Liver (tissue), 9 donors: ENCODE results near the gene SLMAP. TPM values are rescaled to one million over a fixed set of nuclear protein-coding genes. Genes with fewer than 3 reads are reported as not detected.

Experiments used
- DNase-seq: peaks from one replicate; pipeline ENCODE4 v3.0.0-alpha.2; 2017; ENCODE audit warnings: low spot score
- H3K27ac ChIP-seq, 2 donors: one replicate each; pipeline ENCODE4 v1.7.0; 2013; ENCODE audit warnings: inconsistent platforms in 2 of 2, low read length in 2 of 2, control low read depth in 1 of 2, low read depth in 1 of 2, mild to moderate bottlenecking in 1 of 2
- H3K27me3 ChIP-seq, 4 donors: one replicate each; pipeline versions ENCODE4 v1.6.1 to v1.7.0; 2013; ENCODE audit warnings: low read length in 3 of 4, inconsistent platforms in 1 of 4, mild to moderate bottlenecking in 1 of 4, moderate library complexity in 1 of 4; ENCODE audit not compliant: control insufficient read depth in 4 of 4, insufficient read depth in 4 of 4
- H3K36me3 ChIP-seq, 4 donors: one replicate each; pipeline versions ENCODE4 v1.6.1 to v1.7.0; 2013; ENCODE audit warnings: low read length in 3 of 4, mild to moderate bottlenecking in 3 of 4, low read depth in 1 of 4, moderate library complexity in 1 of 4; ENCODE audit not compliant: control insufficient read depth in 4 of 4, insufficient read depth in 3 of 4
- H3K4me1 ChIP-seq, 4 donors: one replicate each; pipeline versions ENCODE4 v1.6.1 to v1.7.0; 2013; ENCODE audit warnings: low read length in 3 of 4, mild to moderate bottlenecking in 3 of 4, moderate library complexity in 1 of 4; ENCODE audit not compliant: control insufficient read depth in 4 of 4, insufficient read depth in 4 of 4
- H3K4me3 ChIP-seq, 3 donors: one replicate each; pipeline versions ENCODE4 v1.6.1 to v1.7.0; 2013; ENCODE audit warnings: low read length in 3 of 3, control low read depth in 1 of 3, low read depth in 1 of 3, mild to moderate bottlenecking in 1 of 3
- H3K9ac ChIP-seq, 2 donors: one replicate each; pipeline ENCODE4 v1.7.0; 2013; ENCODE audit warnings: low read length in 2 of 2, mild to moderate bottlenecking in 2 of 2, moderate library complexity in 2 of 2, control low read depth in 1 of 2, low read depth in 1 of 2
- H3K9me3 ChIP-seq, 4 donors: one replicate each; pipeline versions ENCODE4 v1.6.1 to v1.7.0; 2013; ENCODE audit warnings: low read length in 3 of 4; ENCODE audit not compliant: control insufficient read depth in 4 of 4
- ATF3 ChIP-seq: IDR thresholded peaks from 2 replicates; pipeline ENCODE4 v1.6.1; 2016; ENCODE audit warnings: antibody characterized with exemption
- CTCF ChIP-seq: fragments of 150-350 bp; IDR thresholded peaks from 2 replicates; pipeline ENCODE4 v1.5.1; 2017; ENCODE audit warnings: improper control_type of control experiment, low read depth, low read length; ENCODE audit not compliant: missing input control
- FOXA1 ChIP-seq: IDR thresholded peaks from 2 replicates; pipeline ENCODE4 v1.6.1; 2016; ENCODE audit warnings: antibody characterized with exemption
- FOXA2 ChIP-seq: IDR thresholded peaks from 2 replicates; pipeline ENCODE4 v1.6.1; 2016; ENCODE audit warnings: antibody characterized with exemption
- GABPA ChIP-seq, 2 donors: IDR thresholded peaks in 1 of 2; conservative IDR thresholded peaks in 1 of 2; 2 replicates each; pipeline ENCODE4 v1.6.1; 2016; ENCODE audit warnings: antibody characterized with exemption in 2 of 2, mild to moderate bottlenecking in 1 of 2, moderate library complexity in 1 of 2
- HNF4A ChIP-seq, 2 donors: conservative IDR thresholded peaks; 2 replicates each; pipeline ENCODE4 v1.6.1; 2016; ENCODE audit warnings: antibody characterized with exemption in 2 of 2, mild to moderate bottlenecking in 2 of 2
- HNF4G ChIP-seq: IDR thresholded peaks from 2 replicates; pipeline ENCODE4 v1.6.1; 2016; ENCODE audit warnings: antibody characterized with exemption
- MAX ChIP-seq: IDR thresholded peaks from 2 replicates; pipeline ENCODE4 v1.6.1; 2016; ENCODE audit warnings: antibody characterized with exemption
- NR2F2 ChIP-seq: IDR thresholded peaks from 2 replicates; pipeline ENCODE4 v1.6.1; 2016; ENCODE audit warnings: antibody characterized with exemption
- RAD21 ChIP-seq, 2 donors: IDR thresholded peaks; 2 replicates each; pipeline ENCODE4 v1.6.1; 2016; ENCODE audit warnings: antibody characterized with exemption in 2 of 2, mild to moderate bottlenecking in 2 of 2
- REST ChIP-seq: IDR thresholded peaks from 2 replicates; pipeline ENCODE4 v1.6.1; 2016; ENCODE audit warnings: antibody characterized with exemption, mild to moderate bottlenecking
- SP1 ChIP-seq: IDR thresholded peaks from 2 replicates; pipeline ENCODE4 v1.6.1; 2018; ENCODE audit warnings: antibody characterized with exemption, mild to moderate bottlenecking
- TAF1 ChIP-seq: conservative IDR thresholded peaks from 2 replicates; pipeline ENCODE4 v1.6.1; 2016; ENCODE audit warnings: antibody characterized with exemption, mild to moderate bottlenecking
- YY1 ChIP-seq: IDR thresholded peaks from 2 replicates; pipeline ENCODE4 v1.6.1; 2016; ENCODE audit warnings: antibody characterized with exemption, mild to moderate bottlenecking
- ZBTB33 ChIP-seq: IDR thresholded peaks from 2 replicates; pipeline ENCODE4 v1.6.1; 2016; ENCODE audit warnings: antibody characterized with exemption
- WGBS: extraction: QIAGEN DNeasy Blood & Tissue Kit; methylation state at CpG from one replicate; pipeline ENCODE4 v1.1.7; 2013; 5-methylcytosine and 5-hydroxymethylcytosine counted together
- polyA plus RNA-seq, 2 donors: library from polyadenylated mRNA; stranded (reverse) in 1 of 2; unstranded in 1 of 2; fragments of 200-250 nt in 1 of 2; fragments of >200 nt in 1 of 2; fragmentation: Nextera tagmentation in 1 of 2; extraction: Ambion mirVana in 1 of 2; gene quantifications; one replicate each; pipeline versions ENCODE4 v1.2.1 to v1.2.3, GENCODE V29; 2013 to 2015
- total RNA-seq, 2 donors: library from RNA; depleted of rRNA; stranded (reverse); fragments of >200 nt; gene quantifications; one replicate each; pipeline ENCODE4 v1.2.3, GENCODE V29; 2014
- donor health status: healthy.
- donor health status: healthy.
- donor health status: healthy.
- donor health status: healthy.
- donor health status: healthy.

SLMAP gene
- total and polyA plus RNA-seq, 4 donors, result 10.2 to 37.8 (median 19.4) TPM

- TF ChIP-seq SP1 (no peak), ATF3 (no peak), FOXA2 (no peak), RAD21 (IDR thresholded peaks at IDR 0.05) (no peak), TAF1 (no peak), HNF4A (conservative IDR thresholded peaks at IDR 0.05) (no peak), REST (no peak), GABPA (IDR thresholded peaks at IDR 0.05 in 1 of 2, conservative IDR thresholded peaks at IDR 0.05 in 1 of 2) (no peak)
- H3K9ac ChIP-seq, result no peak overlapping the region
- no peak overlapping the region for H3K27ac ChIP-seq
- WGBS, result 87% methylated on average over 4 of the region's 4 CpGs
- no peak overlapping the region for H3K4me3 ChIP-seq
- no peak for DNase-seq
- no peaks in the 10 kb centered on the region for H3K27me3 ChIP-seq
- H3K9me3 ChIP-seq, result no peaks in the 10 kb centered on the region
- no peaks in the 10 kb centered on the region for H3K4me1 ChIP-seq
- H3K36me3 ChIP-seq, result no peaks in the 10 kb centered on the region
These were observed 40.4 kb upstream of the SLMAP start for GRCh38 chr3:57715686-57716085.

GRCh38 chr3:57717205-57717868, 38.8 kb upstream of the SLMAP start:
- H3K27ac ChIP-seq, result no peak overlapping the region
- H3K9ac ChIP-seq, result no peak overlapping the region
- H3K27me3 ChIP-seq, result no peaks in the 10 kb centered on the region
- WGBS, result 93% methylated on average over 6 of the region's 6 CpGs
- no peak overlapping the region for H3K4me3 ChIP-seq
- H3K9me3 ChIP-seq, result no peaks in the 10 kb centered on the region
- no peaks in the 10 kb centered on the region for H3K4me1 ChIP-seq
- TF ChIP-seq ZBTB33 (no peak), RAD21 (IDR thresholded peaks at IDR 0.05) (no peak), FOXA1 (no peak), HNF4G (no peak), YY1 (no peak), ATF3 (no peak), SP1 (no peak), CTCF (no peak), GABPA (IDR thresholded peaks at IDR 0.05 in 1 of 2, conservative IDR thresholded peaks at IDR 0.05 in 1 of 2) (no peak), NR2F2 (no peak), MAX (no peak)
- no peaks in the 10 kb centered on the region for H3K36me3 ChIP-seq
- no peak for DNase-seq
